GM21381 (cell line): ENCODE results near the gene RNGTT.
"Not testable (repeated sequence)": the region's sequence is repeated elsewhere in the genome, so short reads cannot be mapped to it uniquely, and the experiment has no call there.

ENCODE experiments used
- ATAC-seq: cut with Tn5 transposase; IDR thresholded peaks from one replicate; pipeline ENCODE4 v1.9.1; 2021; ENCODE audit warnings: mild to moderate bottlenecking, moderate library complexity; ENCODE audit not compliant: unreplicated experiment

Gene RNGTT

GRCh38 chr6:88869263-88870020 lies 94.0 kb downstream of the RNGTT start:
- ATAC-seq: no peak

GRCh38 chr6:88867841-88868731 lies 95.3 kb downstream of the RNGTT start:
- no peak for ATAC-seq

GRCh38 chr6:88866856-88867255 lies 96.6 kb downstream of the RNGTT start:
- no peak for ATAC-seq

GRCh38 chr6:88865275-88865674 lies 98.1 kb downstream of the RNGTT start:
- no peak for ATAC-seq

- no peak for ATAC-seq
Measured at GRCh38 chr6:88864359-88865054, 98.9 kb downstream of the RNGTT start.

GRCh38 chr6:88860310-88860709 lies 103.1 kb downstream of the RNGTT start:
- ATAC-seq: no peak

- ATAC-seq: no peak
Measured at GRCh38 chr6:88858455-88858854, 105.0 kb downstream of the RNGTT start.

GRCh38 chr6:88856566-88856965 lies 106.9 kb downstream of the RNGTT start:
- ATAC-seq: no peak

GRCh38 chr6:88855541-88856147 lies 107.8 kb downstream of the RNGTT start:
- no peak for ATAC-seq

GRCh38 chr6:88852775-88853174 lies 110.6 kb downstream of the RNGTT start:
- ATAC-seq: no peak

- no peak for ATAC-seq
Measured at GRCh38 chr6:88852000-88852399, 111.4 kb downstream of the RNGTT start.

GRCh38 chr6:88848870-88849269 lies 114.5 kb downstream of the RNGTT start:
- no peak for ATAC-seq

GRCh38 chr6:88843040-88843439 lies 120.4 kb downstream of the RNGTT start:
- ATAC-seq: no peak

- no peak for ATAC-seq
Measured at GRCh38 chr6:88842320-88842719, 121.1 kb downstream of the RNGTT start.

- no peak for ATAC-seq
Measured at GRCh38 chr6:88840796-88841539, 122.5 kb downstream of the RNGTT start.

GRCh38 chr6:88840289-88840688 lies 123.1 kb downstream of the RNGTT start:
- ATAC-seq: no peak

- no peak for ATAC-seq
Measured at GRCh38 chr6:88839280-88839679, 124.1 kb downstream of the RNGTT start.

GRCh38 chr6:88835210-88835609 lies 128.2 kb downstream of the RNGTT start:
- ATAC-seq: no peak

- ATAC-seq: not testable (repeated sequence)
Measured at GRCh38 chr6:88833071-88833470, 130.3 kb downstream of the RNGTT start.

GRCh38 chr6:88827599-88827998 lies 135.8 kb downstream of the RNGTT start:
- not testable (repeated sequence) for ATAC-seq
